Measurements from ENCODE around the gene EEF2.

The EEF2 gene

DNA sequence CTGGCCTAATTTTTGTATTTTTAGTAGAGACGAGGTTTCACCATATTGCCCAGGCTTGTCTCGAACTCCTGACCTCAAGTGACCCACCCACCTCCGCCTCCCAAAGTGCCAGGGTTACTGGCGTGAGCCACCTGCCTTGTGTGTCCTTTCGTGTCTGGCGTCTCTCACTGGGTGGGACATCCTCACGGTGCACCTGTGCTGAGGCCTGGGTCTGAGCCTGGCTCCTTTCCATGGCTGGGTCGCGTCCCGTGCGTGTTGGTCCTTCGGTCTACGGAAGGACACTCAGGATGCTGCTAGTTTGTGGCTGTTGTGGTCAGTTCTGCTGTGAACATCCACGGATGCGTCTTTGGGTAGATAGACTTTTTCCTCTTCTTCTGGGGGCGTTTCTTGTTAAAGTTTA lies 41.9 kb upstream of the EEF2 start:
- H3K36me3 ChIP-seq = peaks cover 72% of the 10 kb centered on the region
- no peaks in the 10 kb centered on the region for H3K4me1 ChIP-seq (ENCODE audit: control insufficient read depth in 1 of 2, insufficient read depth in 1 of 2, low read depth in 1 of 2, low read length in 1 of 2)
- no peak for TF ChIP-seq CTCF (IDR thresholded peaks at IDR 0.05)
- no peaks in the 10 kb centered on the region for H3K9me3 ChIP-seq
- no peak overlapping the region for H3K4me3 ChIP-seq (ENCODE audit: low read depth in 1 of 2, low read length in 1 of 2)
- H3K27me3 ChIP-seq = no peaks in the 10 kb centered on the region
- H3K27ac ChIP-seq = no peak overlapping the region

DNA sequence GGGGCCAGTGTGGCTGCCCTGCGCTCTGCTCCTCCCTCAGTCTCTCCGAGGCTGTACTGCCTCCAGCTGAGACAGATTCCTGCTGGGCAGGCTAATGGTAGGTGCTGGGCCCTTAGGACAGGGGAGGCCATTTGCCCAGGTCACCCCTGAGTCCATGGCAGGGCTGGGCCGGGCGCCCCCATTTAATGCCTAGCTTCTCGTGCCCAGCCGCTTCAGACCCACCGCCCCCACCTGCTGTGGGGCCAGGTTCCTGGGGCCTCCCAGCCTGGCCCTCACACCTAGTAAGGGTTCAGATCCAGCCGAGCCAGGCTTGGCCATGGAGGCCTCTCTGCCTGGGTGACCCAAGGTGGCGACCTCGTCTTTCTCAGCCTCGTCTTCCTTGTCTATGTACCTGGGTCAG lies 40.1 kb upstream of the EEF2 start:
- Histone ChIP-seq H3K36me3 (peaks cover 59% of the 10 kb centered on the region), H3K27me3 (no peaks in the 10 kb centered on the region), H3K4me3 (ENCODE audit: low read depth in 1 of 2, low read length in 1 of 2) (no peak overlapping the region), H3K4me1 (ENCODE audit: control insufficient read depth in 1 of 2, insufficient read depth in 1 of 2, low read depth in 1 of 2, low read length in 1 of 2) (no peaks in the 10 kb centered on the region), H3K9me3 (no peaks in the 10 kb centered on the region), H3K27ac (no peak overlapping the region)
- no peak for TF ChIP-seq CTCF (IDR thresholded peaks at IDR 0.05)

- Histone ChIP-seq H3K36me3 (peaks cover 55% of the 10 kb centered on the region), H3K9me3 (no peaks in the 10 kb centered on the region), H3K27ac (no peak overlapping the region), H3K27me3 (no peaks in the 10 kb centered on the region), H3K4me3 (ENCODE audit: low read depth in 1 of 2, low read length in 1 of 2) (no peak overlapping the region), H3K4me1 (ENCODE audit: control insufficient read depth in 1 of 2, insufficient read depth in 1 of 2, low read depth in 1 of 2, low read length in 1 of 2) (no peaks in the 10 kb centered on the region)
- no peak for TF ChIP-seq CTCF (IDR thresholded peaks at IDR 0.05)
These were observed 38.5 kb upstream of the EEF2 start for GRCh38 chr19:4023600-4024398.

GRCh38 chr19:4019578-4019977 lies 34.3 kb upstream of the EEF2 start:
- TF ChIP-seq CTCF (IDR thresholded peaks at IDR 0.05) = no peak
- no peaks in the 10 kb centered on the region for H3K9me3 ChIP-seq
- H3K4me1 ChIP-seq (ENCODE audit: control insufficient read depth in 1 of 2, insufficient read depth in 1 of 2, low read depth in 1 of 2, low read length in 1 of 2) = peaks cover 3 to 4% of the 10 kb centered on the region in 2 experiments
- no peaks in the 10 kb centered on the region for H3K27me3 ChIP-seq
- peaks cover 68% of the 10 kb centered on the region for H3K36me3 ChIP-seq
- H3K4me3 ChIP-seq (ENCODE audit: low read depth in 1 of 2, low read length in 1 of 2) = no peak overlapping the region
- H3K27ac ChIP-seq = no peak overlapping the region

DNA sequence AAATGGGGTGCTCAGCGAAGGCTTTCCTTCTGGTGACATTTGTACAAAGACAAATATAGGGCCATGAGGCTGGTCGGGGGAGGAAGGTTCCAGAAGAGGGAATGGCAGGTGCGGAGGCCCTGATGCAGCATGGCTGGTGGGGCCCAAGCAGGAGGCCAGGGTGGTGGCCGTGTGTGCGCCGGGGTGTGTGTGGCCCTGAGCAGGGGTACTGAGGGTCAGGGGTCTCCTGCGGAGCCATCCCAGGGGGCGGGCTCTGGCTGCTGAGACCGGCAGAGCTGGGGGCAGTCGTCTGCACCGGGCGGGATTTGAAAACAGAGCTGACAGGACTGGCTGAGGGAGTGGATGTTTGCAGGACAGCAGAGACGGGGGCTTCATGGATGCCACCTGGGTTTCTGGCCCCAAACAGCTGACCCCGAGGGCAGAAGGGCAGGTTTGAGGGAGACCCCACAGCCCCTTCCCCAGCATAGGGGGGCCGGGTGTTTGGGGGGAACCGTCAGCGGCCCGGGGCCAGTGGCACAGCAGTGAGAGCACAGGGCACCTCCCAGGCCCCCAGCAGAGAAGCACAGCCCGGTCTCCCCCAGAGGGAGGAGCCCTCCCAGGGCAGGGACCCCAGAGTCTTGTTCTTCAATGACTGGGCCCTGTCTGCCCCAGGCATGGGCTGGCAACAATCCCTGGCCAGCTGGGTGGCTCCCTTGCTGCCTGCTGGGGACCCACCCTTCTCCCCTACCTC lies 33.7 kb upstream of the EEF2 start:
- no peak overlapping the region for H3K27ac ChIP-seq
- no peak overlapping the region for H3K4me3 ChIP-seq (ENCODE audit: low read depth in 1 of 2, low read length in 1 of 2)
- peaks cover 5 to 7% of the 10 kb centered on the region in 2 experiments for H3K4me1 ChIP-seq (ENCODE audit: control insufficient read depth in 1 of 2, insufficient read depth in 1 of 2, low read depth in 1 of 2, low read length in 1 of 2)
- H3K9me3 ChIP-seq = no peaks in the 10 kb centered on the region
- peaks cover 68% of the 10 kb centered on the region for H3K36me3 ChIP-seq
- no peak for TF ChIP-seq CTCF (IDR thresholded peaks at IDR 0.05)
- no peaks in the 10 kb centered on the region for H3K27me3 ChIP-seq
